PFSK-1 (cell line): ENCODE data around the gene OTUB2.

Experiments used
- FOXP2 ChIP-seq: optimal IDR thresholded peaks from 2 replicates; pipeline ENCODE3; 2011; ENCODE audit warnings: borderline replicate concordance, control low read depth, inconsistent platforms; ENCODE audit not compliant: insufficient read depth; ENCODE audit errors: extremely low read length, extremely low read depth
- POLR2AphosphoS5 ChIP-seq: IDR thresholded peaks from 2 replicates; pipeline ENCODE4 v1.6.1; 2012; ENCODE audit warnings: low read depth, mild to moderate bottlenecking, control low read depth, low read length, moderate library complexity
- REST ChIP-seq, 2 experiments: IDR thresholded peaks; 2 replicates each; pipeline versions ENCODE4 v1.6.1 to v1.8.0; 2011 to 2012; ENCODE audit warnings: low read depth in 2 of 2, low read length in 2 of 2, control low read depth in 1 of 2, inconsistent platforms in 1 of 2, mild to moderate bottlenecking in 1 of 2, moderate library complexity in 1 of 2; ENCODE audit not compliant: insufficient read depth in 1 of 2
- SIN3A ChIP-seq: IDR thresholded peaks from 2 replicates; pipeline ENCODE4 v1.6.1; 2012; ENCODE audit warnings: mild to moderate bottlenecking, low read length, moderate library complexity, borderline replicate concordance; ENCODE audit not compliant: insufficient read depth
- TAF1 ChIP-seq: IDR thresholded peaks from 2 replicates; pipeline ENCODE4 v1.6.1; 2012; ENCODE audit warnings: low read length, control low read depth, borderline replicate concordance; ENCODE audit not compliant: insufficient read depth

OTUB2 gene

GRCh38 chr14:93978735-93979134 is 47.4 kb upstream of the OTUB2 start:
- TF ChIP-seq FOXP2 (no peak), SIN3A (no peak), TAF1 (no peak), POLR2AphosphoS5 (no peak), REST (IDR thresholded peaks at IDR 0.05; ENCODE audit: insufficient read depth in 1 of 2, low read depth in 2 of 2, low read length in 2 of 2) (no peak)

- no peak for TF ChIP-seq TAF1
- TF ChIP-seq FOXP2, result no peak
- no peak for TF ChIP-seq POLR2AphosphoS5
- TF ChIP-seq REST (IDR thresholded peaks at IDR 0.05; ENCODE audit: insufficient read depth in 1 of 2, low read depth in 2 of 2, low read length in 2 of 2), result no peak
- TF ChIP-seq SIN3A, result no peak
Observed at GRCh38 chr14:93980456-93981201, 45.5 kb upstream of the OTUB2 start.

GRCh38 chr14:93981316-93982229 is 44.6 kb upstream of the OTUB2 start:
- TF ChIP-seq FOXP2 (no peak), TAF1 (no peak), POLR2AphosphoS5 (no peak), REST (IDR thresholded peaks at IDR 0.05; ENCODE audit: insufficient read depth in 1 of 2, low read depth in 2 of 2, low read length in 2 of 2) (no peak), SIN3A (no peak)

GRCh38 chr14:93982230-93983007 is 43.7 kb upstream of the OTUB2 start:
- no peak for TF ChIP-seq POLR2AphosphoS5
- no peak for TF ChIP-seq REST (IDR thresholded peaks at IDR 0.05; ENCODE audit: insufficient read depth in 1 of 2, low read depth in 2 of 2, low read length in 2 of 2)
- no peak for TF ChIP-seq SIN3A
- no peak for TF ChIP-seq TAF1
- TF ChIP-seq FOXP2, result no peak
